WTC11 (cell line): ENCODE measurements around the gene GPC6. TPM values are rescaled to one million over a fixed set of nuclear protein-coding genes. Genes with fewer than 3 reads are reported as not detected.

Experiments used
- ATAC-seq: fragments of 200-7000 bp; cut with Tn5 transposase; 2 replicates; pipeline ENCODE4 v1.10.0; 2021; ENCODE audit warnings: mild to moderate bottlenecking, moderate library complexity
- CTCF ChIA-PET: fragments of 300-600 bp; sonication (Branson Sonifier 250); formaldehyde crosslinking; loops from one replicate; lab custom pipeline; 2021; ENCODE audit warnings: antibody characterized with exemption; lab: Charles Lee
- POLR2A ChIA-PET: fragments of 350-600 bp; sonication (Branson Sonifier 250); formaldehyde crosslinking; loops from one replicate; lab custom pipeline; 2021; ENCODE audit warnings: antibody characterized with exemption; lab: Charles Lee
- DNase-seq: peaks from one replicate; pipeline ENCODE4 v3.0.0; 2021; ENCODE audit warnings: low spot score
- H3K27ac Mint-ChIP-seq: 2 replicates; pipeline ENCODE4 v1.8.0; 2021; ENCODE audit warnings: mixed read lengths
- H3K27me3 Mint-ChIP-seq: 2 replicates; pipeline ENCODE4 v1.8.0; 2021; ENCODE audit warnings: low read depth, mild to moderate bottlenecking, moderate library complexity, mixed read lengths
- H3K36me3 Mint-ChIP-seq: 2 replicates; pipeline ENCODE4 v1.8.0; 2021; ENCODE audit warnings: mixed read lengths
- H3K4me1 Mint-ChIP-seq: 2 replicates; pipeline ENCODE4 v1.8.0; 2022; ENCODE audit warnings: mixed read lengths
- H3K4me3 Mint-ChIP-seq: 2 replicates; pipeline ENCODE4 v1.8.0; 2021; ENCODE audit warnings: mild to moderate bottlenecking, moderate library complexity, mixed read lengths
- H3K9me3 Mint-ChIP-seq: 2 replicates; pipeline ENCODE4 v1.8.0; 2021; ENCODE audit warnings: mixed read lengths
- ATF2 ChIP-seq: sonication (generic); formaldehyde crosslinking; IDR thresholded peaks from 2 replicates; pipeline ENCODE4 v1.8.1; 2022; ENCODE audit warnings: low read depth, missing genetic modification reagents, borderline replicate concordance
- CBFB ChIP-seq: sonication (generic); formaldehyde crosslinking; IDR thresholded peaks from 2 replicates; pipeline ENCODE4 v1.8.1; 2022; ENCODE audit warnings: mild to moderate bottlenecking, low read depth, missing genetic modification reagents
- E2F1 ChIP-seq: sonication (generic); formaldehyde crosslinking; IDR thresholded peaks from 2 replicates; pipeline ENCODE4 v1.8.0; 2022; ENCODE audit warnings: mild to moderate bottlenecking, missing genetic modification reagents
- E2F5 ChIP-seq: sonication (generic); formaldehyde crosslinking; IDR thresholded peaks from 2 replicates; pipeline ENCODE4 v1.8.1; 2022; ENCODE audit warnings: mild to moderate bottlenecking, moderate library complexity, missing genetic modification reagents
- ERG ChIP-seq: fragments of 250-450 bp; sonication (Bioruptor Pico); IDR thresholded peaks from 2 replicates; pipeline ENCODE4 v1.8.0; 2021; ENCODE audit warnings: mild to moderate bottlenecking
- GRHL2 ChIP-seq: fragments of 250-450 bp; sonication (Bioruptor Pico); IDR thresholded peaks from 2 replicates; pipeline ENCODE4 v1.8.0; 2022; ENCODE audit warnings: mild to moderate bottlenecking, moderate library complexity; ENCODE audit not compliant: insufficient replicate concordance, severe bottlenecking
- GTF2I ChIP-seq: fragments of 250-450 bp; sonication (Bioruptor Pico); conservative IDR thresholded peaks from 2 replicates; pipeline ENCODE4 v1.4.0; 2021; ENCODE audit warnings: mild to moderate bottlenecking
- MAX ChIP-seq: sonication (generic); formaldehyde crosslinking; IDR thresholded peaks from 2 replicates; pipeline ENCODE4 v1.8.0; 2022; ENCODE audit warnings: mild to moderate bottlenecking, missing genetic modification reagents
- MYBL2 ChIP-seq: sonication (generic); formaldehyde crosslinking; IDR thresholded peaks from 2 replicates; pipeline ENCODE4 v1.8.1; 2023; ENCODE audit warnings: mild to moderate bottlenecking, moderate library complexity, missing genetic modification reagents
- NFATC4 ChIP-seq: fragments of 250-450 bp; sonication (Bioruptor Pico); IDR thresholded peaks from 2 replicates; pipeline ENCODE4 v1.9.0; 2021; ENCODE audit warnings: mild to moderate bottlenecking
- NR2C2 ChIP-seq: sonication (generic); formaldehyde crosslinking; IDR thresholded peaks from 2 replicates; pipeline ENCODE4 v1.8.0; 2022; ENCODE audit warnings: mild to moderate bottlenecking, missing genetic modification reagents
- STAT6 ChIP-seq: sonication (generic); formaldehyde crosslinking; conservative IDR thresholded peaks from 2 replicates; pipeline ENCODE4 v1.8.1; 2023; ENCODE audit warnings: mild to moderate bottlenecking, low read depth, missing genetic modification reagents, moderate library complexity
- ZNF121 ChIP-seq: sonication (generic); formaldehyde crosslinking; IDR thresholded peaks from 2 replicates; pipeline ENCODE4 v1.8.0; 2023; ENCODE audit warnings: missing genetic modification reagents
- ZNF232 ChIP-seq: sonication (generic); formaldehyde crosslinking; IDR thresholded peaks from 2 replicates; pipeline ENCODE4 v1.8.0; 2022; ENCODE audit warnings: mild to moderate bottlenecking, missing genetic modification reagents
- ZNF416 ChIP-seq: fragments of 250-450 bp; sonication (Bioruptor Pico); IDR thresholded peaks from 2 replicates; pipeline ENCODE4 v1.9.0; 2021; ENCODE audit warnings: mild to moderate bottlenecking, inconsistent platforms
- ZNF532 ChIP-seq: fragments of 250-450 bp; sonication (Bioruptor Pico); IDR thresholded peaks from 2 replicates; pipeline ENCODE4 v1.9.0; 2021; ENCODE audit warnings: mild to moderate bottlenecking, borderline replicate concordance
- ZNF671 ChIP-seq: fragments of 250-450 bp; sonication (Bioruptor Pico); IDR thresholded peaks from 2 replicates; pipeline ENCODE4 v1.8.0; 2021; ENCODE audit warnings: mild to moderate bottlenecking
- total RNA-seq: library from RNA; stranded (reverse); gene quantifications from 3 replicates; pipeline ENCODE4 v1.2.3, GENCODE V29; 2021

GPC6 gene
- total RNA-seq, 1 experiment from 2014 or later, result 19.5 TPM

- TF ChIP-seq ATF2 (CRISPR knock-in tag) (no peak), MAX (no peak), E2F1 (CRISPR knock-in tag) (no peak), ZNF671 (CRISPR knock-in tag) (no peak), STAT6 (CRISPR knock-in tag) (no peak), NR2C2 (CRISPR knock-in tag) (no peak), GRHL2 (CRISPR knock-in tag) (no peak)
These were observed 471.5 kb downstream of the GPC6 start (continued) for GRCh38 chr13:93698016-93698613.

GRCh38 chr13:93700115-93700514 lies 473.5 kb downstream of the GPC6 start:
- no peak overlapping the region for H3K27ac Mint-ChIP-seq
- H3K4me3 Mint-ChIP-seq, result no peak overlapping the region
- peaks cover 14% of the 10 kb centered on the region for H3K9me3 Mint-ChIP-seq
- H3K36me3 Mint-ChIP-seq, result peaks cover 19% of the 10 kb centered on the region
- peaks cover 29% of the 10 kb centered on the region for H3K4me1 Mint-ChIP-seq
- ATAC-seq (peak; percentile 69), DNase-seq (no peak)
- H3K27me3 Mint-ChIP-seq, result peaks cover 2% of the 10 kb centered on the region; the same call in 1 of the 2 replicates
- CTCF ChIA-PET, result no interaction called here
- POLR2A ChIA-PET, result no interaction called here
- no peak for TF ChIP-seq ZNF416

- Mint-ChIP-seq H3K27ac (no peak overlapping the region), H3K4me3 (no peak overlapping the region), H3K9me3 (peaks cover 15% of the 10 kb centered on the region), H3K27me3 (no peaks in the 10 kb centered on the region), H3K36me3 (peaks cover under 1% of the 10 kb centered on the region), H3K4me1 (peaks cover 10% of the 10 kb centered on the region)
- POLR2A ChIA-PET, result no interaction called here
- TF ChIP-seq ATF2 (CRISPR knock-in tag) (no peak), NR2C2 (CRISPR knock-in tag) (no peak), MYBL2 (CRISPR knock-in tag) (no peak), ZNF232 (CRISPR knock-in tag) (no peak), CBFB (no peak), NFATC4 (CRISPR knock-in tag) (no peak), ZNF532 (CRISPR knock-in tag) (no peak), ERG (no peak), E2F5 (CRISPR knock-in tag) (no peak), ZNF121 (no peak), GTF2I (CRISPR knock-in tag) (no peak)
- no peak for DNase-seq
- CTCF ChIA-PET, result no interaction called here
- no peak for ATAC-seq
These were observed 481.9 kb downstream of the GPC6 start for GRCh38 chr13:93708308-93709075.
